M059J (cell line): ENCODE results near the gene PACRG. TPM values are rescaled to one million over a fixed set of nuclear protein-coding genes. Genes with fewer than 3 reads are reported as not detected.

Experiments used
- DNase-seq: peaks from one replicate; pipeline ENCODE4 v3.0.0-alpha.2; 2012; ENCODE audit warnings: low read depth
- total RNA-seq: library from RNA; depleted of rRNA; stranded (reverse); fragments of >200 nt; shearing (Covaris generic); gene quantifications from 2 replicates; pipeline ENCODE4 v1.2.3, GENCODE V29; 2014

Gene PACRG
- total RNA-seq, 1 experiment from 2014 or later, result 0.12 TPM

- no peak for DNase-seq
These were observed 50.8 kb downstream of the PACRG start for GRCh38 chr6:162778603-162779002.

DNA sequence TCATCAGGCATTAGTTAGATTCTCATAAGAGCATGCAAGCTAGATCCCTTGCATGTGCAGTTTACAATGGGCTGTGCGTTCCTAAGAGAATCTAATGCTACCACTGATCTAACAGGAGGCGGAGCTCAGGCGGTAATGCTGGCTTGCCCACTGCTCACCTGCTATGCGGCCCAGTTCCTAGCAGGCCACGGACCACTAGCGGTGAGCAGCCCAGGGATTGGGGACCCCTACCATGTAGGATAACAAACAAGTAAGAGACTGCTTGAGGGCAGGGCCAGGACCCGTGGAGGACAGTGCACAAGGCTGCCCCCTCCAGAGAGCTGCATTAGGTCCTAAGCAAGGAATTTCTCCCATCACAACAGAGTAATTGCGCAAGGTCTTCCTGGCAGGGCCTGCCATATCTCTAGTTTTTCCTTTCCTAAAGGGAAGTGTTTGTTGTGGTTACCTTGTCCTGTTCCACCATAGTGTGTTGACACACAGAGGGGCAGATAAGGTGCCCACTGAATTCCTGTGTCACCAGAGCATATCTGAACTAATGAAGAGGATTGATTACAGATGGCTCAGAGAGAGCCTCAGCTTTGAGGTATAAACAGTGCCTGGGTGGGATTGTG, 58.0 kb downstream of the PACRG start:
- DNase-seq, result no peak

- DNase-seq, result no peak
These were observed 70.9 kb downstream of the PACRG start for GRCh38 chr6:162798546-162799266.

- DNase-seq, result no peak
These were observed 86.7 kb downstream of the PACRG start for GRCh38 chr6:162814426-162814973.

- no peak for DNase-seq
These were observed 89.4 kb downstream of the PACRG start for GRCh38 chr6:162817196-162817595.

- DNase-seq, result no peak
These were observed 91.5 kb downstream of the PACRG start for GRCh38 chr6:162819284-162819683.

DNA sequence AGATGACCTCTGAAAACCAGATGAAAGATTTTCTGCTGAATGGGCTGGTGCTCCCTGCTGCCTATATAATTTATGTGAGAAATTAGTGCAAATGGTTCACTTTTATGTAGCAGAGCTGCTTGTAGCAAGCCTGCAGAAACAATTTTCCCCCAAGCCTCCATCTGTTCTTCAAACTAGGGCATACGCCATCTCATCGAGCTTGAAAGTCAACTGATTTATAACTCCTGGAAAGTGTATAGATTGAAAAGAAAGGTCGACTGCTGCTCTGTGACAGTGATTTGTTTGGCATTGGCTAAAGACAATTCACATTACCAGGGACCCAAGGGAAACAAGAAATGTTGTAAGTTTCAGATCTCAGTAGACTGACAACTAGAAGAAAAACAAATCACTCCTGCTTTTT, 93.3 kb downstream of the PACRG start:
- DNase-seq, result no peak

- DNase-seq, result no peak
These were observed 97.8 kb downstream of the PACRG start for GRCh38 chr6:162825597-162825996.

DNA sequence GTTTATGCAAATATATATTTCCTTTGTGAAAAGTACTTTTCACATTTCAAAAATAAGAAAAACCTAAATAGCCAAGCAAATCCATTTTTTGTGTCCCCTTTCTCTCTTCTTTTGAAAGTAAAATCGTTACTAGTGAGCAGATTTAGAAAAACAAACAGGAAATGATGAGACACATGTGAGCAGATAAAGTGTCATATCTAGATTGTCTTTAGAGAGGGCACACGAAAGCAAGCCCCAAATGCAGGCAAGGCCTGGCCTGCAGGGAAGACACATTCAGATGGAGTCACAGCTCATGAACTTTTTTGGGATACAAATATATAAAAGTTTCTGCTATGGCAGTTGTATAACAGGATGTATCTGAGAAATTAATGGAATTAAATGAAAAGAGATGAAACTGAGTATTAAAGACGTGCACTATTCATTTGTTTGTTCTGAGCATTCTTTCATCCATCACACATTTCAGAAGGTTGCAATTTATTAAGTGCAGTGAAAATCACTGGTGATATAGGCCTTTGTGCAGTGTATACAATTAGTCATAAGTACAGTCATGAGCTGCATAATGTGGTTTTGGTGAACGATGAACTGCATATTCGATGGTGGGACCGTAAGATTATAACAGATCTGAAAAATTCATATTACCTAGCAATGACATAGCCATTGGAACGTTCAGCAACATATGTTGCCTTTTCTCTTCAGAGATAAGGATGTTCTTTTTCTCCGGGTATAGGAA, 101.4 kb downstream of the PACRG start:
- DNase-seq, result no peak

- DNase-seq, result no peak
These were observed 106.0 kb downstream of the PACRG start for GRCh38 chr6:162833776-162834175.

- no peak for DNase-seq
These were observed 118.2 kb downstream of the PACRG start for GRCh38 chr6:162845972-162846371.

- no peak for DNase-seq
These were observed 118.9 kb downstream of the PACRG start for GRCh38 chr6:162846723-162847122.

DNA sequence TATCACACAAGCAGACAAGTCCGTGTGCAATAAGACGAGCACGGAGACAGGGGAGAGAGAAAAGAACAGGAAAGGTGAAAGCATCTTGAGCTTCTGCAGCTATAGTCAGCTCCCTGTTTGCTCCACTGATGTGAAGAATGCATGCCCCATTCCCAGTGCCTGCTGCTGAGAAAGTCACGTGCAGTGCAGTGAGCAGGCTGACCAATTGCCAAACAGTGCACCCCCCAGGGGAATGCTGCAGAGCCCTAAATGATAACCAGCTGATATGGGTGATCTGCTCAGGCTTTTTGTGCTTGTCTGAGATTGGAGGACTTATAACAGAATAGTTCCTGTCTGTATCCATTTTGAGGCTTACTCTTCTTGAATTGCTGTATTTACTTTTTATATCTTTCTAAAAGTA, 121.5 kb downstream of the PACRG start:
- DNase-seq, result no peak

DNA sequence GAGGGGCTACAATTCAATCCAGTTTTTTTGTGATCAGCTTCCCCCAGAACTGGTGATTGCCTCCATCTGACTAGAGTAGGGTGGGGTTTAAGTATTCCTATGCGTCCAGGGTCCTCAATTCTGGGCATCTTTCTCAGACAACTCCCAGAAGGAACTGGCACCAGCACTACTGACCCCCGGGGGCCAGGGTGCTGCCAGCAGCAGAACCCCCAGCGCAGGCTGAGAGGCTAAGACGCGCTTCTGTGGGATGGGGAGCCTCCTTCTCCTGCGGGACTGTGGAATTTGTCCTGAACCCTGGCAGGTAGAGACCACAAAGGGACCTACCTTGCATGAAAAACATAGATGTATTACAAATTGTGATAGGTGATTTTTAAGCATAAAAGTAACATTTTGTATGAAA, 124.4 kb downstream of the PACRG start:
- DNase-seq, result no peak

GRCh38 chr6:162852840-162853577, 125.2 kb downstream of the PACRG start:
- no peak for DNase-seq

DNA sequence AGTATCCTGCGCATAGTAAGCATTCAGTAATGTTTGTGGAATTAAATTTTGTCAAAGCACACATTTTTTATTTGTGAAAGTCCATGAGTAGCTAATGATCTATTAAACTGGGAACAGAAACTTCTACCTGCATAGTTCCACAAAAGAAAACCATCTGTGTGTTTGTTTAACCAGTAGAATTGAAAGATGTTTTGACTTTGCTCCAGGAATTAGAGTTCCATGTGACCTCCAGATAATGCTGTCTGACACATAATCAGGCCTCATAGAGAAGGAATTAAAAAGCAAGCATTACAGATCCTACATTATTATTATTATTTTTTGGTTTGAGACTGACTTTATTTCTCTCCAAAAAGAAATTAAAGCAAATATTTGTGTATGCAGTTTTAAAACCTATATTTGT, 126.5 kb downstream of the PACRG start:
- no peak for DNase-seq

GRCh38 chr6:162854734-162855191, 127.0 kb downstream of the PACRG start:
- DNase-seq, result no peak

DNA sequence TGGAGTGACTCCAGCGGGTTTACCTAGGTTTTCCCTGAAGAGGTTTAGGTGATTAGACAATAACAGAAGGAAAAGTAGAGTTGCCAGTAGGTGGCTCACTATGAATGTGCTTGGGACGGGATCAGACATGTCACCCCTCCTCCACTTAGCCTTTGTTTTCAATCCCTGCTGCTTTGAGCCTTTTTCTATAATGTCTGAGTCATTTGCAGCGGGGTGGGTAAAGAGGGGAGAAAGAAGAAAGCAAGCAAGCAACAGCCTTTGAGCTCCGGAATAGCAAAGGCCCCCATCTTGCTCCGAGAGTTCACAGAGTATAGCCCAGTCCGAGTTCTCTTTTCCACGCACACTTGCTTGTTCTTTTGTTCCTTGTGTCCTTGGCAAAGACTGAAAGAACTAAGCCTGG, 129.1 kb downstream of the PACRG start:
- DNase-seq, result peak; percentile 64

GRCh38 chr6:162857326-162857725, 129.6 kb downstream of the PACRG start:
- DNase-seq, result no peak

DNA sequence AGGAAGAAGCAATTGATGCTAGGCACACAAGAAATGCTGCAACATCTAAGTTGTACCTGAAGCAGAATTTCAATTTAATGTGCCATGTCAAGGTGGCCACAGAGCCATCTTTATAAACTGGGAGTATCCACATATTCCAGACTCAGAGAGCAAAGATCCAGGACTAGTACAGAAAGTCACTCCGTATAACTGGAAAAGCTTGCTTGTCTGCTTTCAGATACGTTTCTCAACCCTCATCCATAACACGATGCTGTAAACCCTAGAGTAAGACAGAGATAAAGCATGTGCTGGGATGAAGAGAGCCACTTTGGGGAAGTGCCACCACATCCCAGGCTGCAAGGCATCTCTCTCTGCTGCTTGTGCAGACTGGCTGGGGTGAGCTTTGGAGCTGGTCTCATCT, 134.7 kb downstream of the PACRG start:
- no peak for DNase-seq

- DNase-seq, result no peak
These were observed 135.2 kb downstream of the PACRG start for GRCh38 chr6:162862941-162863340.

DNA sequence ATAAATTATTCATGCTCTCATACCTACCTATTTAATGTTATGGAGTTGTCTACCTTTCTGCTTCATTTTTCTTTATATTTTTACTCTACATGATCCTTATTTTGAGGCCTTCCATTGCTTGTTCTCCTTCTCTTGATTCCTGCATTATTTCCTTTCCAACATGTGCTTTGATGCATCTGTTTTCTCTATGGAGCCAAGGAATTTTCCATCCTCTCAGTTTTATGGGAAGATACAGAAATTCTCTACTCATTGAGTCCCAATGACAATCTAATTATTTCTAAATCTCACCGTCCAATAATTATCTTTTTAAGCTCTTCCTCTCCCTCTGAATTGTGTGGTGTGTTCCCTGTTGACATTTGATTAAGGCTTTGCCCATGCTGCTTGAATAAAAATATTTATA, 136.0 kb downstream of the PACRG start:
- DNase-seq, result no peak
